Tibial artery (tissue), 4 donors: Measurements from ENCODE around the gene CREB5.

Experiments
- DNase-seq, 2 donors: peaks; one replicate each; pipeline ENCODE4 v3.0.0-alpha.2; 2019
- H3K27ac ChIP-seq, 2 donors: fragments of 200-600 bp; sonication (generic) in 1 of 2; 1 replicate in 1 of 2; 2 replicates in 1 of 2; pipeline ENCODE4 v1.5.1; 2018 to 2019; ENCODE audit warnings: mild to moderate bottlenecking in 1 of 2
- H3K27me3 ChIP-seq, 2 donors: fragments of 200-600 bp; sonication (generic) in 1 of 2; one replicate each; pipeline versions ENCODE4 v1.5.1 to v1.6.0; 2016 to 2019
- H3K36me3 ChIP-seq, 3 donors: fragments of 200-600 bp; sonication (generic) in 2 of 3; one replicate each; pipeline ENCODE4 v1.5.1; 2016 to 2019; ENCODE audit warnings: mild to moderate bottlenecking in 2 of 3
- H3K4me1 ChIP-seq, 4 donors: fragments of 200-600 bp; sonication (generic) in 2 of 4; 1 replicate in 3 of 4; 2 replicates in 1 of 4; pipeline ENCODE4 v1.5.1; 2016 to 2019
- H3K4me3 ChIP-seq, 2 donors: fragments of 200-600 bp; sonication (generic) in 1 of 2; 1 replicate in 1 of 2; 2 replicates in 1 of 2; pipeline ENCODE4 v1.5.1; 2018 to 2019; ENCODE audit warnings: mild to moderate bottlenecking in 2 of 2
- H3K9me3 ChIP-seq, 3 donors: fragments of 200-600 bp; sonication (generic) in 1 of 3; one replicate each; pipeline ENCODE4 v1.5.1; 2016 to 2019
- CTCF ChIP-seq, 2 experiments: fragments of 200-600 bp in 1 of 2; fragments of 450-650 bp in 1 of 2; IDR thresholded peaks; one replicate each; pipeline ENCODE4 v1.5.1; 2017 to 2019; ENCODE audit warnings: antibody characterized with exemption in 2 of 2, mild to moderate bottlenecking in 1 of 2, moderate library complexity in 1 of 2
- intact Hi-C: fragments of 100-400 bp; cut with DNase I; formaldehyde crosslinking; loops from one replicate; pipeline ENCODE4 v1.15.0; 2023; ENCODE audit warnings: low total_unique reads

Gene CREB5

DNA sequence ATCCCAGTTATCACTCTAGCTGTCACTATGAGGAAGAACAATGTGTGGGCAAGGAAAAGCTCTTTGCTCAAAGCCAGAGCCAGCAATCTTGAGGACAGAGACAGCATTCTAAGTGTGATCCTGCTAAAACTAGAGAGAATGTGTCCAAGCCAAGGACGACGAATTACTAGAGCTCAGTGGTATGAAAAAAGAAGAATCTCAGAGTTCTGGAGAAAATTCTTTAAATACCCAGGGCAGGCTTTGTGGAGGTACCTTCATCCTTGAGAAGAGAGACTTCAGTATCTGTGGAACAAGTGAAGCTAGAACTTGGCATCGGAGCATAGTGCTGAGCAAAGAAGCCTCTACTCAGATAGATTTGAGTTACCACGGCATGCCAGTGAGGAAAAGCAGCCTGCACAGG, 336.0 kb downstream of the CREB5 start:
- Histone ChIP-seq H3K27ac (no peak overlapping the region), H3K27me3 (no peaks in the 10 kb centered on the region), H3K9me3 (no peaks in the 10 kb centered on the region), H3K4me1 (peaks cover 0 to 8% (median 4%) of the 10 kb centered on the region in 4 donors), H3K4me3 (no peak overlapping the region), H3K36me3 (no peaks in the 10 kb centered on the region)
- TF ChIP-seq CTCF (IDR thresholded peaks at IDR 0.05) = no peak
- intact Hi-C loops = no loop called here
- DNase-seq = no peak

DNA sequence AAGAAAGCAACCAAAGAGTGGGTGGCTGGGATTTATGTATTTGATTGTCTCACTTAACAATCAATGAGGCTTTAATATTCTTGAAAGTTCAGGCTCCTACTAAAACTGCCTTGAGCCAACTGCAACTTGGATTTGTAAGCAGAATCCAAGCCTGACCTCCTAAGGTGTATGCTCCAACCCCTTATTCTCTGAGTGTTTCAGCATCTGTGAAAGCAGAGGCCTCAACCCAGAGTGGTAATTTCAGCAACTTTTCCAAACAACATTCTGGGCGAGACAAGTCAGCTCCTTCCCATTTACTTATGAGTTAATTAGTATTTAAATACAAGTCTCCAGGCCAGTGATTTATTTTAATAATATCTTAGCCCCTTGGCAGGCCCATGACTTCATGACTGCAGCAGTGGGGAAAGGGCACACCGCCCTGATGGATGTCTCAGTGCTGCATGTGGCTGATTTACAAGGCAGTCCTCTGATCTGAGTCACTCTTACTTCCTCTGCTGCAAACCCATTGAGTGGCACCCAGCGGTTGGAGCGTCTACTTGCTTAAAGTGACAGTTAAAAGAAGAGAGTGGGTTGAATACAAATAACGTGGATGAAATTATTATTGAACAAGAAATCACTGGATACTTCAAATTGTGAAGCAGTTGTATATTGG, 336.7 kb downstream of the CREB5 start:
- DNase-seq = peak in 1 of 2 donors; percentile 64
- no peak for TF ChIP-seq CTCF (IDR thresholded peaks at IDR 0.05)

GRCh38 chr7:28749638-28750037, 337.3 kb downstream of the CREB5 start:
- no peaks in the 10 kb centered on the region for H3K9me3 ChIP-seq
- no peak overlapping the region for H3K27ac ChIP-seq
- no peak overlapping the region for H3K4me3 ChIP-seq
- H3K27me3 ChIP-seq = no peaks in the 10 kb centered on the region
- no peak for DNase-seq
- peaks cover 0 to 8% (median 4%) of the 10 kb centered on the region in 4 donors for H3K4me1 ChIP-seq
- intact Hi-C loops = no loop called here
- no peak for TF ChIP-seq CTCF (IDR thresholded peaks at IDR 0.05)
- H3K36me3 ChIP-seq = no peaks in the 10 kb centered on the region

More for the DNA sequence above, 336.7 kb downstream of the CREB5 start:
- Histone ChIP-seq H3K4me3 (no peak overlapping the region), H3K27me3 (no peaks in the 10 kb centered on the region), H3K36me3 (no peaks in the 10 kb centered on the region), H3K27ac (no peak overlapping the region), H3K9me3 (no peaks in the 10 kb centered on the region), H3K4me1 (peaks cover 0 to 8% (median 4%) of the 10 kb centered on the region in 4 donors)
- intact Hi-C loops = no loop called here

DNA sequence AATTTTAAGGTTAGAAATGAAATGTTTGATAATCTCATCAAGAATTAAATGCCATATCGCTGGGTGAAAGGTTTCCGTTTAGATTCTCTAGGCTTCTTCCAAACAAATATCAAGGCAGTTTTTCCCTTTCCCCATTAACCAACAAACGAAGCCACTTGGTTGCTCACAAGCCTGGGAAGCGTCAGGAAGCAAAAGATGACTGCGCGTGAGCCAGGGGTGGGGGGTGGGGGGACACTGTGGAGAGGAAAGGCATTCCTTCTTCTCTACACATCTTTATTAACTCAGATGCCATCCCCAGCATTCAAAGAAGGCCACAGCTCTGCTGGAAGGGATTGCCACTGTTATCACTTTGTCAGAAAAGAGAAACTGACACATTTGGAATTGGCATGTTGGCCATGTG, 338.7 kb downstream of the CREB5 start:
- no peaks in the 10 kb centered on the region for H3K27me3 ChIP-seq
- no peak for TF ChIP-seq CTCF (IDR thresholded peaks at IDR 0.05)
- no peaks in the 10 kb centered on the region for H3K36me3 ChIP-seq
- no peak overlapping the region for H3K4me3 ChIP-seq
- intact Hi-C loops = no loop called here
- H3K27ac ChIP-seq = no peak overlapping the region
- DNase-seq = no peak
- no peaks in the 10 kb centered on the region for H3K9me3 ChIP-seq
- H3K4me1 ChIP-seq = peaks cover 0 to 8% (median 4%) of the 10 kb centered on the region in 4 donors

- intact Hi-C loops = no loop called here
- H3K9me3 ChIP-seq = no peaks in the 10 kb centered on the region
- H3K36me3 ChIP-seq = no peaks in the 10 kb centered on the region
- H3K27me3 ChIP-seq = no peaks in the 10 kb centered on the region
- no peaks in the 10 kb centered on the region for H3K4me1 ChIP-seq
- no peak overlapping the region for H3K27ac ChIP-seq
- DNase-seq = no peak
- TF ChIP-seq CTCF (IDR thresholded peaks at IDR 0.05) = no peak
- no peak overlapping the region for H3K4me3 ChIP-seq
Measured at GRCh38 chr7:28753613-28754012, 341.3 kb downstream of the CREB5 start.

DNA sequence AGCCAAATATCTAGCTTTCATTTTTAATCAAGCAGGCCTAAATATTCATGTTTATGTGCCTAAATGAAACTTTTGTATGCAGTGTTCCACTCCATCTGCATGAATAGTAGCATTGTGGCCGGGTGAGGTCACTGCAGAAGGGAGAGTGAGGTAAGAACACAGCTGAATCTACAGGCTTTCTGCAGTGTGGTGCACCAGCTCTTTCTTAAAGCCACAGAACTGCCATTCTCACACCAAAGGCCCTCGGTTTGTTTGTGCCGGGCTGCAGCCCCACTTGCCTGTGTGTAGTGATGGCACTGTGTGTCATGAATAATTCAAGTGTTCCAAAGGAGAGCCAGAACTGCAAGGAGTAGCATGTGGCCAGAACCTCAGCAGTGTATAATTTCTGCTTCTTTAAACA, 341.7 kb downstream of the CREB5 start:
- DNase-seq = no peak
- H3K4me1 ChIP-seq = no peaks in the 10 kb centered on the region

More for the DNA sequence above, 341.7 kb downstream of the CREB5 start:
- H3K27ac ChIP-seq = no peak overlapping the region
- intact Hi-C loops = no loop called here
- no peaks in the 10 kb centered on the region for H3K36me3 ChIP-seq
- H3K27me3 ChIP-seq = no peaks in the 10 kb centered on the region
- no peak overlapping the region for H3K4me3 ChIP-seq
- TF ChIP-seq CTCF (IDR thresholded peaks at IDR 0.05) = no peak
- no peaks in the 10 kb centered on the region for H3K9me3 ChIP-seq
